GM23338 (cell line): ENCODE results near the gene PPWD1. TPM values are rescaled to one million over a fixed set of nuclear protein-coding genes. Genes with fewer than 3 reads are reported as not detected.

ENCODE experiments used
- ATAC-seq: fragments of 200-7000 bp; cut with Tn5 transposase; 3 replicates; pipeline ENCODE4 v1.9.1; 2020
- DNase-seq: peaks from one replicate; pipeline ENCODE4 v3.0.0-alpha.2; 2015; ENCODE audit warnings: low spot score
- H2AFZ ChIP-seq: fragments of 200-600 bp; sonication (generic); 2 replicates; pipeline ENCODE4 v1.8.0; 2016; ENCODE audit warnings: antibody characterized with exemption, mild to moderate bottlenecking, moderate library complexity
- H3F3A ChIP-seq: fragments of 200-600 bp; sonication (generic); replicated peaks from 2 replicates; pipeline ENCODE4 v1.8.0; 2017; ENCODE audit warnings: antibody characterized with exemption, mixed run types, low read depth
- H3K27ac ChIP-seq: fragments of 200-600 bp; sonication (generic); 2 replicates; pipeline ENCODE4 v1.6.1; 2016; ENCODE audit warnings: low read depth
- H3K27me3 ChIP-seq: fragments of 200-600 bp; sonication (generic); 2 replicates; pipeline ENCODE4 v1.8.0; 2016; ENCODE audit warnings: mild to moderate bottlenecking, mixed run types, moderate library complexity; ENCODE audit not compliant: insufficient read depth
- H3K36me3 ChIP-seq: fragments of 200-600 bp; sonication (generic); 2 replicates; pipeline ENCODE4 v1.8.0; 2016; ENCODE audit warnings: mild to moderate bottlenecking; ENCODE audit not compliant: insufficient read depth
- H3K4me1 ChIP-seq: fragments of 200-600 bp; sonication (generic); 2 replicates; pipeline ENCODE4 v1.8.0; 2016; ENCODE audit warnings: mild to moderate bottlenecking, moderate library complexity; ENCODE audit not compliant: insufficient read depth
- H3K4me2 ChIP-seq: fragments of 200-600 bp; sonication (generic); 2 replicates; pipeline ENCODE4 v1.7.1; 2017; ENCODE audit warnings: mixed run types
- H3K4me3 ChIP-seq: fragments of 200-600 bp; sonication (generic); 2 replicates; pipeline ENCODE4 v1.6.1; 2016; ENCODE audit warnings: mixed run types
- H3K79me2 ChIP-seq: fragments of 200-600 bp; sonication (generic); replicated peaks from 2 replicates; pipeline ENCODE4 v1.8.0; 2017; ENCODE audit warnings: mild to moderate bottlenecking; ENCODE audit not compliant: insufficient read depth
- H3K9me2 ChIP-seq: fragments of 200-600 bp; sonication (generic); 2 replicates; pipeline ENCODE4 v1.8.0; 2017; ENCODE audit not compliant: insufficient read depth
- H4K20me1 ChIP-seq: fragments of 200-600 bp; sonication (generic); replicated peaks from 2 replicates; pipeline ENCODE4 v1.8.0; 2017; ENCODE audit warnings: mild to moderate bottlenecking; ENCODE audit not compliant: insufficient read depth
- H3K27ac Mint-ChIP-seq: 2 replicates; pipeline ENCODE4 v1.8.0; 2020; ENCODE audit warnings: inconsistent platforms, mild to moderate bottlenecking, moderate library complexity, mixed read lengths
- H3K27me3 Mint-ChIP-seq: 3 replicates; pipeline ENCODE4 v1.8.0; 2022; ENCODE audit warnings: low read depth, mild to moderate bottlenecking, moderate library complexity, mixed read lengths, inconsistent platforms; ENCODE audit not compliant: insufficient read depth, poor library complexity
- H3K36me3 Mint-ChIP-seq: 3 replicates; pipeline ENCODE4 v1.8.0; 2021; ENCODE audit warnings: low read depth, mild to moderate bottlenecking, inconsistent platforms, moderate library complexity, mixed read lengths
- H3K4me1 Mint-ChIP-seq: 3 replicates; pipeline ENCODE4 v1.8.0; 2020; ENCODE audit warnings: mild to moderate bottlenecking, inconsistent platforms, mixed read lengths
- H3K4me3 Mint-ChIP-seq: 3 replicates; pipeline ENCODE4 v1.8.0; 2021; ENCODE audit warnings: moderate library complexity, mild to moderate bottlenecking, inconsistent platforms, mixed read lengths
- H3K9me3 Mint-ChIP-seq: 3 replicates; pipeline ENCODE4 v1.8.0; 2020; ENCODE audit warnings: moderate library complexity, mild to moderate bottlenecking, inconsistent platforms, mixed read lengths
- CREB1 ChIP-seq: fragments of 250-450 bp; sonication (Bioruptor Pico); IDR thresholded peaks from 2 replicates; pipeline ENCODE4 v1.5.0; 2020; ENCODE audit warnings: low read depth, mild to moderate bottlenecking, moderate library complexity
- CTCF ChIP-seq, 2 experiments: fragments of 200-600 bp in 1 of 2; sonication (generic) in 1 of 2; conservative IDR thresholded peaks; 2 replicates each; pipeline versions ENCODE4 v1.5.1 to v1.6.1; 2016 to 2017; ENCODE audit warnings: antibody characterized with exemption in 2 of 2, low read depth in 2 of 2, mild to moderate bottlenecking in 2 of 2, moderate library complexity in 1 of 2
- EZH2 ChIP-seq: fragments of 200-600 bp; sonication (generic); IDR thresholded peaks from one replicate; pipeline ENCODE4 v1.8.0; 2017; ENCODE audit warnings: antibody characterized with exemption, mild to moderate bottlenecking, low read depth; ENCODE audit not compliant: unreplicated experiment
- JUNB ChIP-seq: IDR thresholded peaks from one replicate; pipeline ENCODE4 v1.6.1; 2016; ENCODE audit warnings: antibody characterized with exemption; ENCODE audit not compliant: unreplicated experiment
- NANOG ChIP-seq: IDR thresholded peaks from 2 replicates; pipeline ENCODE4 v1.6.1; 2016; ENCODE audit warnings: antibody characterized with exemption, borderline replicate concordance
- POLR2AphosphoS5 ChIP-seq: IDR thresholded peaks from 2 replicates; pipeline ENCODE4 v1.6.1; 2016; ENCODE audit warnings: antibody characterized with exemption, low read depth
- STAT1 ChIP-seq: IDR thresholded peaks from one replicate; pipeline ENCODE4 v1.6.1; 2016; ENCODE audit warnings: antibody characterized with exemption; ENCODE audit not compliant: unreplicated experiment
- ZNF331 ChIP-seq: fragments of 250-450 bp; sonication (Bioruptor Pico); IDR thresholded peaks from 2 replicates; pipeline ENCODE4 v1.5.0; 2020; ENCODE audit warnings: low read depth, mild to moderate bottlenecking, moderate library complexity
- ZNF462 ChIP-seq: fragments of 250-450 bp; sonication (Bioruptor Pico); IDR thresholded peaks from 2 replicates; pipeline ENCODE4 v1.5.0; 2020; ENCODE audit warnings: mild to moderate bottlenecking, moderate library complexity
- polyA plus RNA-seq: library from polyadenylated mRNA; unstranded; fragments of >200 nt; fragmentation: Nextera tagmentation; extraction: Ambion mirVana; gene quantifications from 2 replicates; pipeline ENCODE4 v1.2.1, GENCODE V29; 2016
- total RNA-seq: library from RNA; depleted of rRNA; stranded (reverse); fragments of >200 nt; shearing (Covaris generic); gene quantifications from 2 replicates; pipeline ENCODE4 v1.2.3, GENCODE V29; 2014
- TF ChIP-seq, protein P1 (sequence below): IDR thresholded peaks from one replicate; pipeline ENCODE4 v1.6.1; 2018; ENCODE audit warnings: antibody characterized with exemption; ENCODE audit not compliant: unreplicated experiment

The PPWD1 gene
- total and polyA plus RNA-seq, 2 experiments from 2014 or later: 34.8 to 57.1 TPM

DNA sequence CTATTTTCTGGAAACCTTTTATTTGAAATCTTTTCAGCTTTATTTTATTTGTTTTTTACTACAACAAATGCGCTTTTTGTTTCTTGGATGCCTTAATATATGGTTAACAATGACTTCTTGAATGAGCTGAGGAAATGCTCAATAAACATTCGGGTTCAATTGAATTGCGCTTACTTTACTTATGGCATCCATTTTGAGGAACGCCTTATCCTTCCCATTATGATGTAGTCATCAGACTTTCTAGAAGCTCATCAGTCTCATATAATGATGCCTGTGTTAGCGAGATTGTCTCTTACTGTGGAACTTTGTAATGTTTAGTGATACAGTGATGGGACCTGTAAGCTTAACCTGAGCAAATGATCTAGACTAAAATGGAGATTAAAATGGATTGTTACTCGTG is 62.6 kb downstream of the PPWD1 start:
- Histone ChIP-seq H3K79me2 (peaks cover 82% of the 10 kb centered on the region), H3K9me2 (no peaks in the 10 kb centered on the region), H3K36me3 (peaks cover 6% of the 10 kb centered on the region), H3K4me1 (peaks cover 6% of the 10 kb centered on the region; the same call in 1 of the 2 replicates), H3K4me3 (peak overlapping the region; percentile 76), H3F3A (no peaks in the 10 kb centered on the region), H3K27ac (peak overlapping the region; percentile 12; the same call in 1 of the 2 replicates), H3K27me3 (no peaks in the 10 kb centered on the region), H2AFZ (no peak overlapping the region), H3K4me2 (peak overlapping the region; percentile 88), H4K20me1 (no peaks in the 10 kb centered on the region; the same call in 1 of the 2 replicates)
- DNase-seq (peak; percentile 13), ATAC-seq (no peak)
- Mint-ChIP-seq H3K27ac (no peak overlapping the region), H3K4me1 (peaks cover 5% of the 10 kb centered on the region), H3K4me3 (peak overlapping the region; percentile 98), H3K27me3 (peaks cover 4% of the 10 kb centered on the region), H3K9me3 (no peaks in the 10 kb centered on the region), H3K36me3 (peaks cover 3% of the 10 kb centered on the region; the same call in 1 of the 3 replicates)
- TF ChIP-seq NANOG (no peak), POLR2AphosphoS5 (no peak), ZNF331 (CRISPR knock-in tag) (no peak), EZH2 (no peak), CREB1 (CRISPR knock-in tag) (no peak), CTCF (conservative IDR thresholded peaks at IDR 0.05; ENCODE audit: low read depth in 2 of 2) (no peak), JUNB (no peak)
- TF ChIP-seq, protein P1, sequence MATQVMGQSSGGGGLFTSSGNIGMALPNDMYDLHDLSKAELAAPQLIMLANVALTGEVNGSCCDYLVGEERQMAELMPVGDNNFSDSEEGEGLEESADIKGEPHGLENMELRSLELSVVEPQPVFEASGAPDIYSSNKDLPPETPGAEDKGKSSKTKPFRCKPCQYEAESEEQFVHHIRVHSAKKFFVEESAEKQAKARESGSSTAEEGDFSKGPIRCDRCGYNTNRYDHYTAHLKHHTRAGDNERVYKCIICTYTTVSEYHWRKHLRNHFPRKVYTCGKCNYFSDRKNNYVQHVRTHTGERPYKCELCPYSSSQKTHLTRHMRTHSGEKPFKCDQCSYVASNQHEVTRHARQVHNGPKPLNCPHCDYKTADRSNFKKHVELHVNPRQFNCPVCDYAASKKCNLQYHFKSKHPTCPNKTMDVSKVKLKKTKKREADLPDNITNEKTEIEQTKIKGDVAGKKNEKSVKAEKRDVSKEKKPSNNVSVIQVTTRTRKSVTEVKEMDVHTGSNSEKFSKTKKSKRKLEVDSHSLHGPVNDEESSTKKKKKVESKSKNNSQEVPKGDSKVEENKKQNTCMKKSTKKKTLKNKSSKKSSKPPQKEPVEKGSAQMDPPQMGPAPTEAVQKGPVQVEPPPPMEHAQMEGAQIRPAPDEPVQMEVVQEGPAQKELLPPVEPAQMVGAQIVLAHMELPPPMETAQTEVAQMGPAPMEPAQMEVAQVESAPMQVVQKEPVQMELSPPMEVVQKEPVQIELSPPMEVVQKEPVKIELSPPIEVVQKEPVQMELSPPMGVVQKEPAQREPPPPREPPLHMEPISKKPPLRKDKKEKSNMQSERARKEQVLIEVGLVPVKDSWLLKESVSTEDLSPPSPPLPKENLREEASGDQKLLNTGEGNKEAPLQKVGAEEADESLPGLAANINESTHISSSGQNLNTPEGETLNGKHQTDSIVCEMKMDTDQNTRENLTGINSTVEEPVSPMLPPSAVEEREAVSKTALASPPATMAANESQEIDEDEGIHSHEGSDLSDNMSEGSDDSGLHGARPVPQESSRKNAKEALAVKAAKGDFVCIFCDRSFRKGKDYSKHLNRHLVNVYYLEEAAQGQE: no peak

DNA sequence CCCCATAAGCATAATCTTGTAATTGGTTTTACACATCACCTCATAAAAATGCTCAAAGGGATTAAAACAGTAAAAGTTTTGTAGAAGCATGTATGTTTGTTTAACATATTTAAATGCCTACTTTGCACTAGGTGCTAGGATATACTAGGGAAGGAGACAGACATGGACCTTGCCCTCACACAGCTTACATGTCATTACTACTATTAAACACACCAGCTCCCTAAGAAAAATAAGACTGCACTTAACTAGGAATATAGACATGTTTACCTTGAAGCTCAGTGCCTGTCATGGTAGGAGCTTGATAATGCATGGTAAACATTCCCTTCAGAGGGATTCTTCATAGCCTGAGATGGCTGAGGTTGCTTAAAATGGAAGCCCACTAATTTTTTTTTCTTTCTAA is 67.9 kb downstream of the PPWD1 start:
- DNase-seq: no peak
- Histone ChIP-seq H3K79me2 (peaks cover 51% of the 10 kb centered on the region), H3K4me2 (no peak overlapping the region), H3K27me3 (no peaks in the 10 kb centered on the region), H2AFZ (no peak overlapping the region), H3K27ac (no peak overlapping the region), H3K9me2 (no peaks in the 10 kb centered on the region), H3K4me1 (no peaks in the 10 kb centered on the region), H4K20me1 (no peaks in the 10 kb centered on the region; the same call in 1 of the 2 replicates), H3K4me3 (no peak overlapping the region), H3F3A (no peaks in the 10 kb centered on the region), H3K36me3 (peaks cover 6% of the 10 kb centered on the region)
- Mint-ChIP-seq H3K9me3 (no peaks in the 10 kb centered on the region), H3K27ac (no peak overlapping the region; the same call in 1 of the 2 replicates), H3K4me1 (no peaks in the 10 kb centered on the region; the same call in 2 of the 3 replicates), H3K4me3 (no peak overlapping the region), H3K27me3 (no peaks in the 10 kb centered on the region), H3K36me3 (0 out of 3 replicates have a peak, but pooled peaks cover 3% of the 10 kb centered on the region)
- ATAC-seq: no peak
- no peak for TF ChIP-seq STAT1
- no peak for TF ChIP-seq ZNF331 (CRISPR knock-in tag)
- TF ChIP-seq JUNB: no peak
- no peak for TF ChIP-seq NANOG
- no peak for TF ChIP-seq CREB1 (CRISPR knock-in tag)
- no peak for TF ChIP-seq ZNF462 (CRISPR knock-in tag)
